H1 (cell line): ENCODE measurements around the gene RAET1E. TPM values are rescaled to one million over a fixed set of nuclear protein-coding genes. Genes with fewer than 3 reads are reported as not detected.

ENCODE experiments used
- CTCF ChIA-PET: fragments of 300-600 bp; sonication (Branson Sonifier 250); formaldehyde crosslinking; loops from one replicate; lab custom pipeline; 2021; ENCODE audit not compliant: partially characterized antibody; lab: Charles Lee
- POLR2A ChIA-PET: fragments of 300-600 bp; sonication (Branson Sonifier 250); formaldehyde crosslinking; loops from one replicate; lab custom pipeline; 2021; ENCODE audit warnings: inconsistent platforms; ENCODE audit not compliant: partially characterized antibody; lab: Charles Lee
- DNase-seq, 2 experiments: peaks; one replicate each; pipeline versions ENCODE4 v3.0.0 to v3.0.0-alpha.2; 2010 to 2022; ENCODE audit warnings: low spot score in 2 of 2, low read depth in 1 of 2, mixed read lengths in 1 of 2
- FAIRE-seq: peaks from 2 replicates; lab custom pipeline; 2011; peaks lifted over from hg19 to GRCh38; lab: Jason Lieb, UNC
- H2AFZ ChIP-seq: 2 replicates; pipeline ENCODE4 v1.8.1; 2012; ENCODE audit warnings: low read length, inconsistent platforms
- H2AK5ac ChIP-seq: 2 replicates; pipeline ENCODE4 v1.6.1; 2013; ENCODE audit warnings: low read depth, low read length
- H2BK120ac ChIP-seq: replicated peaks from 2 replicates; pipeline ENCODE3; 2013; ENCODE audit warnings: low read depth, low read length, inconsistent platforms
- H2BK12ac ChIP-seq: 2 replicates; pipeline ENCODE4 v1.6.1; 2013; ENCODE audit warnings: low read depth, low read length
- H2BK15ac ChIP-seq: 2 replicates; pipeline ENCODE4 v1.6.1; 2013; ENCODE audit warnings: low read length
- H2BK20ac ChIP-seq: 2 replicates; pipeline ENCODE4 v1.6.1; 2013; ENCODE audit warnings: low read length
- H2BK5ac ChIP-seq: 2 replicates; pipeline ENCODE4 v1.6.1; 2013; ENCODE audit warnings: low read depth, low read length
- H3K14ac ChIP-seq: 2 replicates; pipeline ENCODE4 v1.6.1; 2013; ENCODE audit warnings: inconsistent platforms; ENCODE audit not compliant: insufficient read length
- H3K18ac ChIP-seq: 2 replicates; pipeline ENCODE4 v1.6.1; 2013; ENCODE audit warnings: low read length; ENCODE audit errors: extremely low read depth
- H3K23ac ChIP-seq: 2 replicates; pipeline ENCODE4 v1.6.1; 2013; ENCODE audit warnings: inconsistent platforms; ENCODE audit not compliant: insufficient read length
- H3K23me2 ChIP-seq: 2 replicates; pipeline ENCODE4 v1.6.1; 2013; ENCODE audit warnings: low read depth, low read length
- H3K27ac ChIP-seq: 2 replicates; pipeline ENCODE4 v1.6.1; 2011; ENCODE audit warnings: low read depth, low read length, inconsistent platforms
- H3K27me3 ChIP-seq, 4 experiments: replicated peaks in 1 of 4; 1 replicate in 1 of 4; 2 replicates in 3 of 4; pipeline versions ENCODE4 v1.6.1 to v1.8.1; 2011 to 2013; ENCODE audit warnings: low read length in 3 of 4, mild to moderate bottlenecking in 3 of 4, inconsistent platforms in 2 of 4, mixed read lengths in 2 of 4, moderate library complexity in 1 of 4; ENCODE audit not compliant: control insufficient read depth in 3 of 4, insufficient read depth in 3 of 4; ENCODE audit errors: extremely low read depth in 1 of 4
- H3K36me3 ChIP-seq, 4 experiments: 2 replicates each; pipeline versions ENCODE4 v1.6.1 to v1.8.1; 2011 to 2013; ENCODE audit warnings: mild to moderate bottlenecking in 4 of 4, low read length in 3 of 4, moderate library complexity in 2 of 4, control low read depth in 1 of 4, inconsistent platforms in 1 of 4; ENCODE audit not compliant: insufficient read depth in 4 of 4, control insufficient read depth in 2 of 4
- H3K4ac ChIP-seq: replicated peaks from 2 replicates; pipeline ENCODE3; 2013; ENCODE audit warnings: low read length, low read depth, mixed read lengths, inconsistent platforms; ENCODE audit not compliant: insufficient read length
- H3K4me1 ChIP-seq, 4 experiments: replicated peaks in 1 of 4; 1 replicate in 1 of 4; 2 replicates in 3 of 4; pipeline versions ENCODE4 v1.6.1 to v1.8.1; 2011 to 2013; ENCODE audit warnings: low read length in 3 of 4, inconsistent platforms in 2 of 4, mixed read lengths in 1 of 4; ENCODE audit not compliant: insufficient read depth in 4 of 4, control insufficient read depth in 3 of 4
- H3K4me2 ChIP-seq, 2 experiments: 2 replicates each; pipeline versions ENCODE4 v1.6.1 to v1.8.1; 2011 to 2013; ENCODE audit warnings: low read depth in 2 of 2, low read length in 2 of 2, control low read depth in 1 of 2, inconsistent platforms in 1 of 2, mild to moderate bottlenecking in 1 of 2; ENCODE audit not compliant: insufficient read depth in 1 of 2
- H3K4me3 ChIP-seq, 4 experiments: fragments of 200-600, 300-600 bp in 1 of 4; sonication (generic), shearing (Covaris generic), sonication (Bioruptor Twin) in 1 of 4; 2 replicates each; pipeline versions ENCODE4 v1.5.1 to v1.8.1; 2011 to 2016; ENCODE audit warnings: low read length in 4 of 4, low read depth in 3 of 4, control low read depth in 2 of 4, inconsistent platforms in 2 of 4, mild to moderate bottlenecking in 2 of 4, mixed read lengths in 1 of 4, moderate library complexity in 1 of 4; ENCODE audit not compliant: insufficient read depth in 2 of 4; ENCODE audit errors: extremely low read depth in 1 of 4
- H3K56ac ChIP-seq: replicated peaks from 2 replicates; pipeline ENCODE3; 2013; ENCODE audit warnings: low read depth, mild to moderate bottlenecking, mixed read lengths, low read length, inconsistent platforms; ENCODE audit not compliant: insufficient read length
- H3K79me1 ChIP-seq: 2 replicates; pipeline ENCODE4 v1.6.1; 2013; ENCODE audit warnings: low read depth, low read length, control low read depth
- H3K79me2 ChIP-seq, 2 experiments: 2 replicates each; pipeline versions ENCODE4 v1.6.1 to v1.8.1; 2012 to 2013; ENCODE audit warnings: low read length in 2 of 2, mild to moderate bottlenecking in 2 of 2, inconsistent platforms in 1 of 2; ENCODE audit not compliant: insufficient read depth in 2 of 2, control insufficient read depth in 1 of 2
- H3K9ac ChIP-seq, 4 experiments: replicated peaks in 1 of 4; 1 replicate in 1 of 4; 2 replicates in 3 of 4; pipeline versions ENCODE4 v1.6.1 to v1.8.1; 2011 to 2013; ENCODE audit warnings: low read depth in 3 of 4, low read length in 3 of 4, control low read depth in 2 of 4, mild to moderate bottlenecking in 2 of 4, moderate library complexity in 2 of 4, inconsistent platforms in 1 of 4; ENCODE audit errors: extremely low read depth in 1 of 4
- H3K9me3 ChIP-seq, 2 experiments: 2 replicates each; pipeline versions ENCODE4 v1.6.1 to v1.8.1; 2012 to 2013; ENCODE audit warnings: mild to moderate bottlenecking in 2 of 2, moderate library complexity in 2 of 2, control low read depth in 1 of 2, inconsistent platforms in 1 of 2, low read depth in 1 of 2, low read length in 1 of 2, mixed read lengths in 1 of 2; ENCODE audit not compliant: insufficient read depth in 2 of 2
- H4K20me1 ChIP-seq, 2 experiments: replicated peaks in 1 of 2; 2 replicates each; pipeline versions ENCODE3 to v1.8.1; 2011 to 2013; ENCODE audit warnings: inconsistent platforms in 2 of 2, low read length in 2 of 2, mild to moderate bottlenecking in 1 of 2; ENCODE audit not compliant: insufficient read depth in 2 of 2, control insufficient read depth in 1 of 2
- H4K5ac ChIP-seq: 2 replicates; pipeline ENCODE4 v1.6.1; 2013; ENCODE audit warnings: low read length, low read depth, mixed read lengths, inconsistent platforms; ENCODE audit not compliant: insufficient read length
- H4K8ac ChIP-seq: 2 replicates; pipeline ENCODE4 v1.8.0; 2013; ENCODE audit warnings: mild to moderate bottlenecking, moderate library complexity, low read length, inconsistent platforms; ENCODE audit not compliant: insufficient read depth; ENCODE audit errors: extremely low read depth
- H4K91ac ChIP-seq: replicated peaks from 2 replicates; pipeline ENCODE3; 2013; ENCODE audit warnings: low read length, mixed read lengths, inconsistent platforms; ENCODE audit not compliant: insufficient read length
- ASH2L ChIP-seq: fragments of 200-600, 300-600 bp; sonication (generic); IDR thresholded peaks from one replicate; pipeline ENCODE4 v1.7.1; 2017; ENCODE audit warnings: low read length
- CHD2 ChIP-seq: IDR thresholded peaks from 2 replicates; pipeline ENCODE4 v1.6.1; 2012; ENCODE audit warnings: low read length, improper control_type of control experiment
- EP300 ChIP-seq, 2 experiments: IDR thresholded peaks; 1 replicate in 1 of 2; 2 replicates in 1 of 2; pipeline ENCODE4 v1.6.1; 2011 to 2012; ENCODE audit warnings: low read depth in 2 of 2, low read length in 2 of 2, mild to moderate bottlenecking in 2 of 2, borderline replicate concordance in 1 of 2, inconsistent platforms in 1 of 2, moderate library complexity in 1 of 2
- HDAC2 ChIP-seq, 2 experiments: fragments of 300-600 bp in 1 of 2; sonication (generic) in 1 of 2; IDR thresholded peaks; 2 replicates each; pipeline ENCODE4 v1.6.1; 2011 to 2012; ENCODE audit warnings: low read depth in 2 of 2, low read length in 2 of 2, mild to moderate bottlenecking in 2 of 2, moderate library complexity in 2 of 2, borderline replicate concordance in 1 of 2, inconsistent platforms in 1 of 2
- MAFK ChIP-seq: IDR thresholded peaks from 2 replicates; pipeline ENCODE4 v1.6.1; 2012; ENCODE audit warnings: low read depth, mild to moderate bottlenecking, improper control_type of control experiment, low read length
- SIX5 ChIP-seq: IDR thresholded peaks from 2 replicates; pipeline ENCODE4 v1.6.1; 2011; ENCODE audit warnings: mild to moderate bottlenecking, low read depth, low read length
- SP2 ChIP-seq: IDR thresholded peaks from 2 replicates; pipeline ENCODE4 v1.6.1; 2012; ENCODE audit warnings: mild to moderate bottlenecking, low read length, inconsistent platforms
- TAF7 ChIP-seq: optimal IDR thresholded peaks from 2 replicates; pipeline ENCODE3; 2011; ENCODE audit warnings: low read depth, mild to moderate bottlenecking, inconsistent platforms, low read length, moderate library complexity, borderline replicate concordance
- TBP ChIP-seq: IDR thresholded peaks from 2 replicates; pipeline ENCODE4 v1.6.1; 2011; ENCODE audit warnings: low read depth, low read length, improper control_type of control experiment
- TCF12 ChIP-seq: IDR thresholded peaks from 2 replicates; pipeline ENCODE4 v1.6.1; 2011; ENCODE audit warnings: low read depth, mild to moderate bottlenecking, low read length
- WGBS, 2 experiments: shearing (Covaris generic) in 1 of 2; methylation state at CpG; one replicate each; pipeline versions ENCODE4 v1.1.6 to v1.1.7; 2013 to 2015; ENCODE audit warnings: low lambda C conversion rate in 2 of 2, mixed read lengths in 2 of 2, inconsistent platforms in 1 of 2, low coverage in 1 of 2, missing lambda C conversion rate in 1 of 2; ENCODE audit not compliant: insufficient replicate concordance in 2 of 2, insufficient coverage in 1 of 2, insufficient read length in 1 of 2; ENCODE audit errors: extremely low coverage in 1 of 2, missing lambda C conversion rate in 1 of 2; 5-methylcytosine and 5-hydroxymethylcytosine counted together
- polyA plus RNA-seq, 7 experiments: library from polyadenylated mRNA; depleted of rRNA in 3 of 7; stranded (reverse) in 5 of 7; unstranded in 2 of 7; fragments of >200 nt in 5 of 7; fragments of 200-250 nt in 2 of 7; gene quantifications; 1 replicate in 5 of 7; 2 replicates in 1 of 7; 4 replicates in 1 of 7; pipeline versions ENCODE4 v1.2.1 to v1.2.3, GENCODE V29; 2011 to 2013; ENCODE audit warnings: missing spikeins in 2 of 7, mixed read lengths in 2 of 7
- total RNA-seq: library from RNA; stranded (reverse); fragmentation: NEBNext Ultra II Directional; extraction: Animal tissue kit (Norgen Biotek cat#: 25700); gene quantifications from 2 replicates; pipeline ENCODE4 v1.2.1, GENCODE V29; 2021
- TF ChIP-seq, protein P1 (sequence below): IDR thresholded peaks from 2 replicates; pipeline ENCODE4 v1.6.1; 2011; ENCODE audit warnings: low read depth, mild to moderate bottlenecking, low read length; ENCODE audit not compliant: insufficient read depth
- TF ChIP-seq, protein P2 (sequence below): IDR thresholded peaks from 2 replicates; pipeline ENCODE4 v1.6.1; 2011; ENCODE audit warnings: low read length, improper control_type of control experiment

RAET1E gene
- total and polyA plus RNA-seq, 2 of the 8 experiments (the other 6 are each of a cell fraction or from before 2014, with no cell fraction given), result not detected

DNA sequence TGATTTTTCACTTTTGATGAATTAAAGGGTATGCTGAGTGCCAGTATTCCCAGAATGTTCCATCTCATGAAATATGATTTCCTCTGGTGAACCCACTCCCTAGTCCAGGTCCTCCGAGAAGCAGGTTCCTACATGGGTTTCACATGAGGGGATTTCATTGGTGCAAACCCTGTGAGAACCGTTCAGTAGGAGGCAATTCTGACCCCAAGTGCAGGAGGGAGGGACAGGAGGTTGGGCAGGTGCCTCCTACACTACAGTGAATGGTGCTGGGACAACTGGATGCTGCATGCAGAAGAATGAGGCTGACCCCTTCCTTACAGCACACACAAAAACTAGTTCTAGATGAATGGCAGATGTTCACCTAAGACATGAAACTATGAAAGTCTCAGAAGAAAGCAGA lies 38.8 kb upstream of the RAET1E start:
- no peak overlapping the region for H3K27ac ChIP-seq
- H4K5ac ChIP-seq, result no peak overlapping the region
- H4K20me1 ChIP-seq, result peaks cover 6 to 12% of the 10 kb centered on the region in 2 experiments
- no peak overlapping the region for H2BK12ac ChIP-seq
- no peak overlapping the region for H2AK5ac ChIP-seq
- H3K23me2 ChIP-seq, result peaks cover 9% of the 10 kb centered on the region; the same call in 1 of the 2 replicates
- H3K36me3 ChIP-seq, result peaks cover 0 to 4% (median 0%) of the 10 kb centered on the region in 4 experiments; a peak in 1 of 8 replicates
- H2BK120ac ChIP-seq, result no peak overlapping the region
- no peak overlapping the region for H3K56ac ChIP-seq
- H3K4me2 ChIP-seq, result no peak overlapping the region
- no peak overlapping the region for H2BK5ac ChIP-seq
- H4K8ac ChIP-seq, result no peak overlapping the region
- no peak overlapping the region for H3K14ac ChIP-seq
- peaks cover 0 to 6% (median 3%) of the 10 kb centered on the region in 4 experiments; a peak in 5 of 7 replicates for H3K4me1 ChIP-seq
- H3K18ac ChIP-seq, result no peak overlapping the region
- peaks cover 57 to 77% (median 71%) of the 10 kb centered on the region in 4 experiments for H3K27me3 ChIP-seq
- no peaks in the 10 kb centered on the region for H3K79me1 ChIP-seq
- H3K79me2 ChIP-seq, result no peaks in the 10 kb centered on the region
- no peak overlapping the region for H3K9ac ChIP-seq
- no peak overlapping the region for H2BK15ac ChIP-seq
- H3K4me3 ChIP-seq, result no peak overlapping the region
- WGBS, 2 experiments, result 66% methylated on average over 2 of the region's 2 CpGs; no CpG with 5 or more reads in 1 of the 2 experiments
- POLR2A ChIA-PET, result no interaction called here
- CTCF ChIA-PET, result interaction anchor here (2.5 kb wide), 1 partner anchor 80 kb away, joined by 12 read pairs; no protein-coding TSS in a partner anchor
- H3K9me3 ChIP-seq, result no peaks in the 10 kb centered on the region
- FAIRE-seq (no peak), DNase-seq (no peak)
- H3K4ac ChIP-seq, result no peak overlapping the region
- no peak overlapping the region for H3K23ac ChIP-seq
- no peak overlapping the region for H2BK20ac ChIP-seq
- no peak overlapping the region for H4K91ac ChIP-seq
- H2AFZ ChIP-seq, result no peak overlapping the region
- TF ChIP-seq TCF12 (no peak), MAFK (no peak), TBP (no peak), SIX5 (no peak), ASH2L (no peak), SP2 (no peak), CHD2 (no peak), HDAC2 (IDR thresholded peaks at IDR 0.05; ENCODE audit: borderline replicate concordance in 1 of 2, low read depth in 2 of 2, low read length in 2 of 2) (no peak), EP300 (IDR thresholded peaks at IDR 0.05; ENCODE audit: borderline replicate concordance in 1 of 2, low read depth in 2 of 2, low read length in 2 of 2) (no peak), TAF7 (no peak)
- TF ChIP-seq, protein P1, sequence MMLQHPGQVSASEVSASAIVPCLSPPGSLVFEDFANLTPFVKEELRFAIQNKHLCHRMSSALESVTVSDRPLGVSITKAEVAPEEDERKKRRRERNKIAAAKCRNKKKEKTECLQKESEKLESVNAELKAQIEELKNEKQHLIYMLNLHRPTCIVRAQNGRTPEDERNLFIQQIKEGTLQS, result no peak
- TF ChIP-seq, protein P2, sequence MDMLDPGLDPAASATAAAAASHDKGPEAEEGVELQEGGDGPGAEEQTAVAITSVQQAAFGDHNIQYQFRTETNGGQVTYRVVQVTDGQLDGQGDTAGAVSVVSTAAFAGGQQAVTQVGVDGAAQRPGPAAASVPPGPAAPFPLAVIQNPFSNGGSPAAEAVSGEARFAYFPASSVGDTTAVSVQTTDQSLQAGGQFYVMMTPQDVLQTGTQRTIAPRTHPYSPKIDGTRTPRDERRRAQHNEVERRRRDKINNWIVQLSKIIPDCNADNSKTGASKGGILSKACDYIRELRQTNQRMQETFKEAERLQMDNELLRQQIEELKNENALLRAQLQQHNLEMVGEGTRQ, result no peak
